ENCODE data around the gene CLDND2. TPM values are rescaled to one million over a fixed set of nuclear protein-coding genes. Genes with fewer than 3 reads are reported as not detected.

Gene CLDND2
- total and polyA plus RNA-seq, 2 of the 8 experiments (the other 6 are each of a cell fraction or from before 2014, with no cell fraction given) = 0.21 to 0.56 TPM

DNA sequence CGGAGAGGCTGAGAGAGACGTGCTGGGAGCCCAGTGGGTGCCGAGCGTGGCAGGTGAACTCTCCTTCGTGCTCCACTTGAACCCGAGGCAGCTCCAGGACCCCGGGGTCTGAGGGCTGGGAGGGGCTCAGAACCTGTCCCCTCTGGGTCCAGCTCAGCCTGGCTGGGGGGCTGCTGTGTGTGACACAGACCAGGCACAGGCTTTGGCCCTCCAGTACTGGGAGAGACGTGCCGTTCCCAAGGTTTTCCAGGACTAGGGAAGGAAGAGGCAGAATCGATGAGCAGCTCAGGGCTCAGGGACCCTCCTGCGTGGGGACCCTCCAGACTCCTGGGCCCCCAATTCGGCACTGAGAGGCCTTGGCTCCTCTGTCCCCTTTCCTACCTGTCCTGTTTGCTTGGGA is 46.4 kb upstream of the CLDND2 start (continued):
- TF ChIP-seq MAFK (IDR thresholded peaks at IDR 0.05; ENCODE audit: low read depth, low read length) (no peak), SP2 (IDR thresholded peaks at IDR 0.05; ENCODE audit: low read length) (no peak), FOSL1 (IDR thresholded peaks at IDR 0.05; ENCODE audit: insufficient read depth, low read depth, low read length) (no peak)
- TF ChIP-seq, protein P1, sequence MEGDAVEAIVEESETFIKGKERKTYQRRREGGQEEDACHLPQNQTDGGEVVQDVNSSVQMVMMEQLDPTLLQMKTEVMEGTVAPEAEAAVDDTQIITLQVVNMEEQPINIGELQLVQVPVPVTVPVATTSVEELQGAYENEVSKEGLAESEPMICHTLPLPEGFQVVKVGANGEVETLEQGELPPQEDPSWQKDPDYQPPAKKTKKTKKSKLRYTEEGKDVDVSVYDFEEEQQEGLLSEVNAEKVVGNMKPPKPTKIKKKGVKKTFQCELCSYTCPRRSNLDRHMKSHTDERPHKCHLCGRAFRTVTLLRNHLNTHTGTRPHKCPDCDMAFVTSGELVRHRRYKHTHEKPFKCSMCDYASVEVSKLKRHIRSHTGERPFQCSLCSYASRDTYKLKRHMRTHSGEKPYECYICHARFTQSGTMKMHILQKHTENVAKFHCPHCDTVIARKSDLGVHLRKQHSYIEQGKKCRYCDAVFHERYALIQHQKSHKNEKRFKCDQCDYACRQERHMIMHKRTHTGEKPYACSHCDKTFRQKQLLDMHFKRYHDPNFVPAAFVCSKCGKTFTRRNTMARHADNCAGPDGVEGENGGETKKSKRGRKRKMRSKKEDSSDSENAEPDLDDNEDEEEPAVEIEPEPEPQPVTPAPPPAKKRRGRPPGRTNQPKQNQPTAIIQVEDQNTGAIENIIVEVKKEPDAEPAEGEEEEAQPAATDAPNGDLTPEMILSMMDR (IDR thresholded peaks at IDR 0.05; ENCODE audit: control extremely low read depth in 1 of 3, insufficient read depth in 1 of 3, low read depth in 1 of 3, low read length in 3 of 3) = no peak
- TF ChIP-seq, protein P2, sequence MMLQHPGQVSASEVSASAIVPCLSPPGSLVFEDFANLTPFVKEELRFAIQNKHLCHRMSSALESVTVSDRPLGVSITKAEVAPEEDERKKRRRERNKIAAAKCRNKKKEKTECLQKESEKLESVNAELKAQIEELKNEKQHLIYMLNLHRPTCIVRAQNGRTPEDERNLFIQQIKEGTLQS (IDR thresholded peaks at IDR 0.05; ENCODE audit: insufficient read depth, low read depth, low read length) = no peak

Measured in H1 (cell line).